Measurements from ENCODE around the gene SLC8B1. TPM values are rescaled to one million over a fixed set of nuclear protein-coding genes. Genes with fewer than 3 reads are reported as not detected.

SLC8B1 gene
- total RNA-seq, 4 donors from 2014 or later: 76.5 to 256 (median 95.5) TPM

DNA sequence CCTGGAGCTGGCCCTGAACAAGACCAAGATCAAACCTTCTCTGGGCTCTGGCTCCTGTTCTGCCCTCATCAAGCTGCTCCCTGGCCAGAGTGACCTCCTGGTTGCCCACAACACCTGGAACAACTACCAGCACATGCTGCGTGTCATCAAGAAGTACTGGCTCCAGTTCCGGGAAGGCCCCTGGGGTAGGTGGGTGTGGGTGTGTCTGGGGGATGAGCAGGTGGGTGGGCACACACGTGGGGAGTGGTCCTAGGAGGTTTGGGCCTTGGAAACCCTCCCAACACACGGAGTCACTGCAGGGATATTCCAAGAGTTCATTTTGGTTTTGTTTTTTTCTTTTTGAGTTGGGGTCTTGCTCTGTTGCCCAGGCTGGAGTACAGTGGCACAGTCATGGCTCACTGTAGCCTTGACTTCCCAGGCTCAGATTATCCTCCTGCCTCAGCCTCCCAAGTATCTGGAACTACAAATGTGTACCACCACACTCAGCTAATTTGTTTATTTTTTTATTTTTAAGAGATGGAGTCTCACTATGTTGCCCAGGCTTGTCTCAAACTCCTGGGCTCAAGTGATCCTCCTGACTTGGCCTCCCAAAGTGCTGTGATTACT is 40.0 kb upstream of the SLC8B1 start:
- in situ Hi-C loops (cut with MboI; ENCODE audit: low pct_ligation_motif_present in 1 of 4, low pct_unique_long_range_greater_than_20kb in 1 of 4, low sequenced_read_pairs in 3 of 4) (no loop called here), intact Hi-C loops (cut with DNase I; ENCODE audit: low total_unique reads) (no loop called here)
- DNase-seq: no peak
- 92% methylated on average over 4 of the region's 4 CpGs; no CpG with 5 or more reads in 1 of the 2 donors for WGBS, 2 donors (ENCODE audit: low coverage in 1 of 2)
- Histone ChIP-seq H3K36me3 (peaks cover 0 to 6% (median 0%) of the 10 kb centered on the region in 4 donors), H3K9me3 (no peaks in the 10 kb centered on the region), H3K4me3 (no peak overlapping the region), H3K4me1 (no peaks in the 10 kb centered on the region), H3K27ac (no peak overlapping the region), H3K27me3 (no peaks in the 10 kb centered on the region)
- TF ChIP-seq EP300 (IDR thresholded peaks at IDR 0.05; ENCODE audit: low read depth): no peak
- TF ChIP-seq POLR2A (IDR thresholded peaks at IDR 0.05): no peak
- TF ChIP-seq, protein P1, sequence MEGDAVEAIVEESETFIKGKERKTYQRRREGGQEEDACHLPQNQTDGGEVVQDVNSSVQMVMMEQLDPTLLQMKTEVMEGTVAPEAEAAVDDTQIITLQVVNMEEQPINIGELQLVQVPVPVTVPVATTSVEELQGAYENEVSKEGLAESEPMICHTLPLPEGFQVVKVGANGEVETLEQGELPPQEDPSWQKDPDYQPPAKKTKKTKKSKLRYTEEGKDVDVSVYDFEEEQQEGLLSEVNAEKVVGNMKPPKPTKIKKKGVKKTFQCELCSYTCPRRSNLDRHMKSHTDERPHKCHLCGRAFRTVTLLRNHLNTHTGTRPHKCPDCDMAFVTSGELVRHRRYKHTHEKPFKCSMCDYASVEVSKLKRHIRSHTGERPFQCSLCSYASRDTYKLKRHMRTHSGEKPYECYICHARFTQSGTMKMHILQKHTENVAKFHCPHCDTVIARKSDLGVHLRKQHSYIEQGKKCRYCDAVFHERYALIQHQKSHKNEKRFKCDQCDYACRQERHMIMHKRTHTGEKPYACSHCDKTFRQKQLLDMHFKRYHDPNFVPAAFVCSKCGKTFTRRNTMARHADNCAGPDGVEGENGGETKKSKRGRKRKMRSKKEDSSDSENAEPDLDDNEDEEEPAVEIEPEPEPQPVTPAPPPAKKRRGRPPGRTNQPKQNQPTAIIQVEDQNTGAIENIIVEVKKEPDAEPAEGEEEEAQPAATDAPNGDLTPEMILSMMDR (IDR thresholded peaks at IDR 0.05): no peak
- no peak for TF ChIP-seq POLR2AphosphoS5 (IDR thresholded peaks at IDR 0.05)

DNA sequence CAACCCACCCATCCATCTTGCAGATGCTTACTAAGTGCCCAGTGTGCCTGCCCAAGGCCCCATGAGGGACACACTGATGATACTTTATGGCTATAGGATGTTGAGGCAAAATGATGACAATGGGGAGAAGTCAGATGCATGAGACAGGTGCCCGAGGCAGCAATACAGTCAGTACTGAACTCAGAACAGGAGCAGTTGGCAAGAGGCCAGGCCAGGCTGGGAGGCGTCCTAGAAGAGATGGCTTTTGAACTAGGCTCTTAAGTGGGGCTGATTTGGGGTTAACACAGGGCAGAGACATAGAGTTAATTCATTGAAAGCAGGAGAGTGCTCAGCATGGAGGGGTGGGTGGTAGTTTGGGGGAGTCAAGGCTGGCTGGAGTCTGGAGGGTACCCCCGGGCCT is 39.1 kb upstream of the SLC8B1 start:
- intact Hi-C loops (cut with DNase I; ENCODE audit: low total_unique reads): no loop called here
- WGBS, 2 donors (ENCODE audit: low coverage in 1 of 2): 60 to 82% methylated on average over 1 to 3 of the region's 3 CpGs
- Histone ChIP-seq H3K27me3 (no peaks in the 10 kb centered on the region), H3K4me1 (no peaks in the 10 kb centered on the region), H3K36me3 (peaks cover 0 to 6% (median 0%) of the 10 kb centered on the region in 4 donors), H3K4me3 (no peak overlapping the region), H3K9me3 (no peaks in the 10 kb centered on the region), H3K27ac (no peak overlapping the region)
- no peak for TF ChIP-seq EP300 (IDR thresholded peaks at IDR 0.05; ENCODE audit: low read depth)
- TF ChIP-seq, protein P1 (IDR thresholded peaks at IDR 0.05): no peak
- TF ChIP-seq POLR2AphosphoS5 (IDR thresholded peaks at IDR 0.05): no peak
- TF ChIP-seq POLR2A (IDR thresholded peaks at IDR 0.05): no peak
- in situ Hi-C loops (cut with MboI; ENCODE audit: low pct_ligation_motif_present in 1 of 4, low pct_unique_long_range_greater_than_20kb in 1 of 4, low sequenced_read_pairs in 3 of 4): no loop called here
- DNase-seq: no peak

- intact Hi-C loops (cut with DNase I; ENCODE audit: low total_unique reads) (no loop called here), in situ Hi-C loops (cut with MboI; ENCODE audit: low pct_ligation_motif_present in 1 of 4, low pct_unique_long_range_greater_than_20kb in 1 of 4, low sequenced_read_pairs in 3 of 4) (no loop called here)
- no peaks in the 10 kb centered on the region for H3K4me1 ChIP-seq
- H3K4me3 ChIP-seq: no peak overlapping the region
- H3K36me3 ChIP-seq: peaks cover 0 to 6% (median 0%) of the 10 kb centered on the region in 4 donors
- H3K27ac ChIP-seq: no peak overlapping the region
- no peak for DNase-seq
- TF ChIP-seq POLR2A (IDR thresholded peaks at IDR 0.05): no peak
- TF ChIP-seq POLR2AphosphoS5 (IDR thresholded peaks at IDR 0.05): no peak
- H3K27me3 ChIP-seq: no peaks in the 10 kb centered on the region
- H3K9me3 ChIP-seq: no peaks in the 10 kb centered on the region
- WGBS, 2 donors (ENCODE audit: low coverage in 1 of 2): 92 to 94% methylated on average over 3 of the region's 3 CpGs
Observed at GRCh38 chr12:113373440-113373839, 38.5 kb upstream of the SLC8B1 start.

GRCh38 chr12:113372371-113372770 is 37.5 kb upstream of the SLC8B1 start:
- no peak for DNase-seq
- in situ Hi-C loops (cut with MboI; ENCODE audit: low pct_ligation_motif_present in 1 of 4, low pct_unique_long_range_greater_than_20kb in 1 of 4, low sequenced_read_pairs in 3 of 4): no loop called here
- TF ChIP-seq EP300 (IDR thresholded peaks at IDR 0.05; ENCODE audit: low read depth) (no peak), POLR2AphosphoS5 (IDR thresholded peaks at IDR 0.05) (no peak), POLR2A (IDR thresholded peaks at IDR 0.05) (no peak)
- TF ChIP-seq, protein P1 (IDR thresholded peaks at IDR 0.05): no peak
- 92% methylated on average over 9 of the region's 9 CpGs; no CpG with 5 or more reads in 1 of the 2 donors for WGBS, 2 donors (ENCODE audit: low coverage in 1 of 2)
- no peak overlapping the region for H3K27ac ChIP-seq
- H3K27me3 ChIP-seq: no peaks in the 10 kb centered on the region
- H3K4me1 ChIP-seq: no peaks in the 10 kb centered on the region
- H3K36me3 ChIP-seq: peaks cover 0 to 6% (median 0%) of the 10 kb centered on the region in 4 donors
- H3K4me3 ChIP-seq: no peak overlapping the region
- intact Hi-C loops (cut with DNase I; ENCODE audit: low total_unique reads): no loop called here
- no peaks in the 10 kb centered on the region for H3K9me3 ChIP-seq

GRCh38 chr12:113371808-113372207 is 36.9 kb upstream of the SLC8B1 start:
- peaks cover 0 to 6% (median 0%) of the 10 kb centered on the region in 4 donors for H3K36me3 ChIP-seq
- no peaks in the 10 kb centered on the region for H3K9me3 ChIP-seq
- no peak for TF ChIP-seq POLR2AphosphoS5 (IDR thresholded peaks at IDR 0.05)
- TF ChIP-seq EP300 (IDR thresholded peaks at IDR 0.05; ENCODE audit: low read depth): no peak
- intact Hi-C loops (cut with DNase I; ENCODE audit: low total_unique reads): no loop called here
- H3K4me1 ChIP-seq: no peaks in the 10 kb centered on the region
- DNase-seq: no peak
- no peak overlapping the region for H3K27ac ChIP-seq
- WGBS, 2 donors (ENCODE audit: low coverage in 1 of 2): 95 to 100% methylated on average over 1 to 6 of the region's 6 CpGs
- H3K27me3 ChIP-seq: no peaks in the 10 kb centered on the region
- H3K4me3 ChIP-seq: no peak overlapping the region
- in situ Hi-C loops (cut with MboI; ENCODE audit: low pct_ligation_motif_present in 1 of 4, low pct_unique_long_range_greater_than_20kb in 1 of 4, low sequenced_read_pairs in 3 of 4): no loop called here
